Transverse colon (tissue), 4 donors: Measurements from ENCODE around the gene NCR2.

Source experiments
- EP300 ChIP-seq: sonication (generic); formaldehyde crosslinking; IDR thresholded peaks from one replicate; pipeline ENCODE4 v1.6.1; 2017; ENCODE audit warnings: antibody characterized with exemption, low read depth
- POLR2A ChIP-seq: fragments of 450-650 bp; IDR thresholded peaks from one replicate; pipeline ENCODE4 v1.6.1; 2016; ENCODE audit warnings: antibody characterized with exemption, mild to moderate bottlenecking, moderate library complexity
- POLR2AphosphoS5 ChIP-seq, 3 donors: sonication (generic); formaldehyde crosslinking; IDR thresholded peaks; one replicate each; pipeline ENCODE4 v1.6.1; 2016; ENCODE audit warnings: antibody characterized with exemption in 3 of 3
- TF ChIP-seq, protein P1 (sequence below), 5 experiments: fragments of 200-600 bp in 3 of 5; fragments of 450-650 bp in 2 of 5; sonication (generic) in 3 of 5; IDR thresholded peaks; 1 replicate in 2 of 5; 2 replicates in 3 of 5; pipeline ENCODE4 v1.5.1; 2016 to 2017; ENCODE audit warnings: antibody characterized with exemption in 5 of 5, inconsistent platforms in 3 of 5, mild to moderate bottlenecking in 2 of 5, moderate library complexity in 1 of 5

DNA sequence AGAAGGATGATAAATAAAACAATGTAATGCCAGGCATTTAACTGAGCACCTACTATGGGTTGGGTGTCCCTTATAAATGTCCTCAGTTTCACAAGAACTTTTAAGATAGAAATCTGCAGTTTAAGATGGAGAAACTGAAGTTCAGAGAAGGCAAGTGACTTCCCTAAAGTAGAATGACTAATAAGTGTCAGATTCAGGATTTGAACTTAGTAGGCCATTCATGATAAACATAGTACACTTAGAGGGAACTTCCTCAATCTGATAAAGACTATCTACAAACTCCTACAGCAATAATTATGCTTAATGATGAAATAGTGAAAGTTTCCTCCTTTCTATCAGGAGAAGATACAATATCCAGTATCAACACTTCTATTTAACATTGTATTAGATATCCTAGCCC lies 43.9 kb downstream of the NCR2 start:
- TF ChIP-seq, protein P1, sequence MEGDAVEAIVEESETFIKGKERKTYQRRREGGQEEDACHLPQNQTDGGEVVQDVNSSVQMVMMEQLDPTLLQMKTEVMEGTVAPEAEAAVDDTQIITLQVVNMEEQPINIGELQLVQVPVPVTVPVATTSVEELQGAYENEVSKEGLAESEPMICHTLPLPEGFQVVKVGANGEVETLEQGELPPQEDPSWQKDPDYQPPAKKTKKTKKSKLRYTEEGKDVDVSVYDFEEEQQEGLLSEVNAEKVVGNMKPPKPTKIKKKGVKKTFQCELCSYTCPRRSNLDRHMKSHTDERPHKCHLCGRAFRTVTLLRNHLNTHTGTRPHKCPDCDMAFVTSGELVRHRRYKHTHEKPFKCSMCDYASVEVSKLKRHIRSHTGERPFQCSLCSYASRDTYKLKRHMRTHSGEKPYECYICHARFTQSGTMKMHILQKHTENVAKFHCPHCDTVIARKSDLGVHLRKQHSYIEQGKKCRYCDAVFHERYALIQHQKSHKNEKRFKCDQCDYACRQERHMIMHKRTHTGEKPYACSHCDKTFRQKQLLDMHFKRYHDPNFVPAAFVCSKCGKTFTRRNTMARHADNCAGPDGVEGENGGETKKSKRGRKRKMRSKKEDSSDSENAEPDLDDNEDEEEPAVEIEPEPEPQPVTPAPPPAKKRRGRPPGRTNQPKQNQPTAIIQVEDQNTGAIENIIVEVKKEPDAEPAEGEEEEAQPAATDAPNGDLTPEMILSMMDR (IDR thresholded peaks at IDR 0.05): no peak
- TF ChIP-seq POLR2A (no peak), EP300 (no peak), POLR2AphosphoS5 (IDR thresholded peaks at IDR 0.05) (no peak)
